ENCODE data around the gene STK32B. TPM values are rescaled to one million over a fixed set of nuclear protein-coding genes. Genes with fewer than 3 reads are reported as not detected.

The STK32B gene
- total RNA-seq, 3 donors from 2014 or later, result 2.2 to 5.0 (median 4.6) TPM

- intact Hi-C loops (cut with DNase I; ENCODE audit: low total_unique reads), result no loop called here
- TF ChIP-seq CTCF (IDR thresholded peaks at IDR 0.05), result no peak
- TF ChIP-seq POLR2A (IDR thresholded peaks at IDR 0.05), result no peak
- TF ChIP-seq POLR2AphosphoS5 (IDR thresholded peaks at IDR 0.05), result no peak
- Histone ChIP-seq H3K4me3 (no peak overlapping the region), H3K27me3 (no peaks in the 10 kb centered on the region), H3K4me1 (no peaks in the 10 kb centered on the region), H3K36me3 (no peaks in the 10 kb centered on the region), H3K9me3 (no peaks in the 10 kb centered on the region), H3K27ac (no peak overlapping the region)
- no peak for DNase-seq (ENCODE audit: low spot score in 2 of 2)
Observed at GRCh38 chr4:5185551-5185950, 134.3 kb downstream of the STK32B start.

- Histone ChIP-seq H3K27ac (peak overlapping the region in 1 of 2 donors; percentile 25), H3K4me3 (no peak overlapping the region), H3K4me1 (no peaks in the 10 kb centered on the region), H3K9me3 (no peaks in the 10 kb centered on the region), H3K36me3 (no peaks in the 10 kb centered on the region), H3K27me3 (no peaks in the 10 kb centered on the region)
- DNase-seq (ENCODE audit: low spot score in 2 of 2), result no peak
- TF ChIP-seq CTCF (IDR thresholded peaks at IDR 0.05), result no peak
- no peak for TF ChIP-seq POLR2A (IDR thresholded peaks at IDR 0.05)
- TF ChIP-seq POLR2AphosphoS5 (IDR thresholded peaks at IDR 0.05), result no peak
- intact Hi-C loops (cut with DNase I; ENCODE audit: low total_unique reads), result no loop called here
Observed at GRCh38 chr4:5186271-5187064, 135.2 kb downstream of the STK32B start.

GRCh38 chr4:5188130-5188529 lies 136.8 kb downstream of the STK32B start:
- no peak overlapping the region for H3K4me3 ChIP-seq
- H3K27ac ChIP-seq, result no peak overlapping the region
- H3K36me3 ChIP-seq, result no peaks in the 10 kb centered on the region
- intact Hi-C loops (cut with DNase I; ENCODE audit: low total_unique reads), result no loop called here
- no peaks in the 10 kb centered on the region for H3K9me3 ChIP-seq
- DNase-seq (ENCODE audit: low spot score in 2 of 2), result no peak
- no peaks in the 10 kb centered on the region for H3K27me3 ChIP-seq
- TF ChIP-seq POLR2A (IDR thresholded peaks at IDR 0.05), result no peak
- no peak for TF ChIP-seq CTCF (IDR thresholded peaks at IDR 0.05)
- TF ChIP-seq POLR2AphosphoS5 (IDR thresholded peaks at IDR 0.05), result no peak
- no peaks in the 10 kb centered on the region for H3K4me1 ChIP-seq

- TF ChIP-seq POLR2A (IDR thresholded peaks at IDR 0.05) (no peak), CTCF (IDR thresholded peaks at IDR 0.05) (no peak), POLR2AphosphoS5 (IDR thresholded peaks at IDR 0.05) (no peak)
- no peak overlapping the region for H3K4me3 ChIP-seq
- no peak for DNase-seq (ENCODE audit: low spot score in 2 of 2)
- no peak overlapping the region for H3K27ac ChIP-seq
- H3K36me3 ChIP-seq, result no peaks in the 10 kb centered on the region
- H3K9me3 ChIP-seq, result no peaks in the 10 kb centered on the region
- no peaks in the 10 kb centered on the region for H3K4me1 ChIP-seq
- intact Hi-C loops (cut with DNase I; ENCODE audit: low total_unique reads), result no loop called here
- no peaks in the 10 kb centered on the region for H3K27me3 ChIP-seq
Observed at GRCh38 chr4:5191831-5192230, 140.6 kb downstream of the STK32B start.

- intact Hi-C loops (cut with DNase I; ENCODE audit: low total_unique reads), result no loop called here
- H3K27ac ChIP-seq, result no peak overlapping the region
- H3K4me1 ChIP-seq, result no peaks in the 10 kb centered on the region
- no peaks in the 10 kb centered on the region for H3K27me3 ChIP-seq
- H3K36me3 ChIP-seq, result no peaks in the 10 kb centered on the region
- H3K4me3 ChIP-seq, result no peak overlapping the region
- no peaks in the 10 kb centered on the region for H3K9me3 ChIP-seq
- no peak for DNase-seq (ENCODE audit: low spot score in 2 of 2)
- TF ChIP-seq CTCF (IDR thresholded peaks at IDR 0.05) (no peak), POLR2A (IDR thresholded peaks at IDR 0.05) (no peak), POLR2AphosphoS5 (IDR thresholded peaks at IDR 0.05) (no peak)
Observed at GRCh38 chr4:5192271-5192670, 141.0 kb downstream of the STK32B start.
